MM.1S (cell line): ENCODE results near the gene AKR1E2.

Experiments used
- CTCF ChIP-seq: fragments of 300-600 bp; sonication (generic); IDR thresholded peaks from 2 replicates; pipeline ENCODE4 v1.5.1; 2016; ENCODE audit warnings: antibody characterized with exemption, low read length, mixed read lengths
- EZH2 ChIP-seq: fragments of 300-600 bp; sonication (generic); optimal IDR thresholded peaks from 2 replicates; pipeline ENCODE3; 2017; ENCODE audit warnings: low read depth, mild to moderate bottlenecking, antibody characterized with exemption, low read length, mixed read lengths
- EZH2phosphoT487 ChIP-seq: fragments of 300-600 bp; sonication (generic); IDR thresholded peaks from 2 replicates; pipeline ENCODE4 v1.6.1; 2018; ENCODE audit warnings: antibody characterized with exemption, low read length

- peak; percentile 100 for TF ChIP-seq CTCF
- TF ChIP-seq EZH2: no peak
- no peak for TF ChIP-seq EZH2phosphoT487
These were observed 23.7 kb downstream of the AKR1E2 start for GRCh38 chr10:4849555-4850242.
